Thyroid gland (tissue), 4 donors: ENCODE data around the gene WBP1L. TPM values are rescaled to one million over a fixed set of nuclear protein-coding genes. Genes with fewer than 3 reads are reported as not detected.

Experiments used
- DNase-seq, 2 donors: peaks; one replicate each; pipeline ENCODE4 v3.0.0-alpha.2; 2019
- H3K27ac ChIP-seq, 3 donors: fragments of 200-600 bp; sonication (generic); 1 replicate in 2 of 3; 2 replicates in 1 of 3; pipeline ENCODE4 v1.5.1; 2016 to 2019; ENCODE audit warnings: mild to moderate bottlenecking in 1 of 3, moderate library complexity in 1 of 3
- H3K27me3 ChIP-seq: fragments of 200-600 bp; sonication (generic); one replicate; pipeline ENCODE4 v1.5.1; 2019
- H3K36me3 ChIP-seq, 2 donors: fragments of 200-600 bp; sonication (generic); one replicate each; pipeline ENCODE4 v1.5.1; 2016 to 2019
- H3K4me1 ChIP-seq, 2 donors: fragments of 200-600 bp; sonication (generic); one replicate each; pipeline ENCODE4 v1.5.1; 2017 to 2019
- H3K4me3 ChIP-seq, 3 donors: fragments of 200-600 bp; sonication (generic); replicated peaks in 1 of 3; 1 replicate in 2 of 3; 2 replicates in 1 of 3; pipeline ENCODE4 v1.5.1; 2016; ENCODE audit warnings: mild to moderate bottlenecking in 1 of 3
- H3K9me3 ChIP-seq: fragments of 200-600 bp; sonication (generic); one replicate; pipeline ENCODE4 v1.5.1; 2017
- CTCF ChIP-seq, 6 experiments: fragments of 200-600 bp in 3 of 6; fragments of 450-650 bp in 3 of 6; sonication (generic) in 3 of 6; IDR thresholded peaks; one replicate each; pipeline ENCODE4 v1.5.1; 2016 to 2019; ENCODE audit warnings: antibody characterized with exemption in 6 of 6, mild to moderate bottlenecking in 2 of 6, inconsistent platforms in 1 of 6, moderate library complexity in 1 of 6
- POLR2A ChIP-seq, 2 donors: fragments of 450-650 bp; IDR thresholded peaks; one replicate each; pipeline ENCODE4 v1.6.1; 2017; ENCODE audit warnings: antibody characterized with exemption in 2 of 2, mild to moderate bottlenecking in 2 of 2, moderate library complexity in 1 of 2
- WGBS, 2 donors: methylation state at CpG; one replicate each; pipeline ENCODE4 v1.1.5; 2017; 5-methylcytosine and 5-hydroxymethylcytosine counted together
- intact Hi-C: fragments of 100-400 bp; cut with DNase I; formaldehyde crosslinking; loops from one replicate; pipeline ENCODE4 v1.15.1; 2023
- small RNA-seq: library from RNA; depleted of rRNA; stranded (forward); fragments of <200 nt; gene quantifications from one replicate; pipeline ENCODE3, GENCODE V24; 2016
- total RNA-seq, 4 donors: library from RNA; depleted of rRNA; stranded (reverse); fragments of >200 nt; gene quantifications; one replicate each; pipeline ENCODE4 v1.2.3, GENCODE V29; 2016

WBP1L gene
- total RNA-seq, 4 donors from 2014 or later: 194 to 384 (median 314) TPM

DNA sequence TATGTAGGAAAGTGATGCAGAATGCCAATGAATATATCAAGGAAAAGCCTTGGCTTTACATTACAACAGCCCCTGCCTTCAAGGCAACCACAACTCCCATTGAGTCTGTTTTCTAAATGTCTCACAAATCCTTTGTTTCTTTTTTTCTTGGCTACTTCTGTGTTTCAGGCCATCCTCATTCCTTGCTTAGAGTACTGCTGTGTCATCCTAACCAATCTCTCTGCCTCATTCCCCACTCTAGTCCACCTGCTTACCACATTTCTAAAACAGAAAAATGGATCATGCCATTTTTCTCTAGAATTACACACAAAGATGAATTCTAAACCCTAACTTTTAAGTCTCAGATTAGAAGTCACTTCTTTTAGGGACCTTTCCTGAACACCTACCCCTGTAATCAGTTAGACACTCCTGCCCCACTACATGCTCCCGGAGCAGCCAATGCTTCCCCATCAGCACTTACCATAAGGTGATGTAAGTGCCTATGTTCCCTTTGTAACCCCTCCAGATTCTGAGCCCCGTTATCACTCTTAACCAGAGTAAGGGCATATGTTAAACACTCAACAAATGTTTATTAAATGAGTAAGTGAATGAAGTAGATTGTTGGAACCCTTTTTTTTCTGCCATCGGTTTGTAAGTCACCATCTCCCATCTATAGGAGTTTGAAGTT, 113.1 kb downstream of the WBP1L start:
- 91 to 95% methylated on average over 3 of the region's 3 CpGs for WGBS, 2 donors
- Histone ChIP-seq H3K27ac (no peak overlapping the region), H3K27me3 (no peaks in the 10 kb centered on the region), H3K4me3 (no peak overlapping the region), H3K9me3 (no peaks in the 10 kb centered on the region), H3K4me1 (peaks cover 10 to 21% of the 10 kb centered on the region in 2 donors), H3K36me3 (peaks cover 0 to under 1% of the 10 kb centered on the region in 2 donors)
- TF ChIP-seq POLR2A (IDR thresholded peaks at IDR 0.05) (no peak), CTCF (IDR thresholded peaks at IDR 0.05) (no peak)
- intact Hi-C loops: no loop called here
- no peak for DNase-seq

DNA sequence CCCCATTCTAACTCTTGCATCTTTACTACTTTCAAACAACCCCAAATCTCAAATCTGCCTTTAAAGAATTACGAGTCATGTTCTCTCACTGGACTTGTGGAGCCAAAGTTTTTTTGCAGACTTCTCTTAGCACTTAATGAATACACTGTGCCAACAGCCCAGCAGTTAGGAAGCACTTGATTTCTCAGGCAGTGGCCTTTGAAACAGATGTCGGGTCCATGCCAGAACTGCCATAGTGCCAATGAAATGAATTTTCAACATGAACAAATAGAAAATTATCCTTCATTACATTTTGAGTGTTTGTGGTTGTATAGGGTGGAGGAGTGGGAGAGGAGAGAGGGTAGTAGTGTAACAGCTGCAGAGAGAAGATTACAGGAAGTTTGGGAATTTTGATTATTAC, 116.2 kb downstream of the WBP1L start:
- Histone ChIP-seq H3K27ac (peak overlapping the region in 1 of 3 donors; percentile 38), H3K4me3 (no peak overlapping the region), H3K9me3 (no peaks in the 10 kb centered on the region), H3K36me3 (peaks cover 0 to 16% of the 10 kb centered on the region in 2 donors), H3K27me3 (no peaks in the 10 kb centered on the region), H3K4me1 (peaks cover 10 to 15% of the 10 kb centered on the region in 2 donors)
- intact Hi-C loops: no loop called here
- DNase-seq: peak; percentile 57 to 67
- TF ChIP-seq CTCF (IDR thresholded peaks at IDR 0.05) (no peak), POLR2A (IDR thresholded peaks at IDR 0.05) (no peak)
- WGBS, 2 donors: 28 to 37% methylated on average over 2 of the region's 2 CpGs

DNA sequence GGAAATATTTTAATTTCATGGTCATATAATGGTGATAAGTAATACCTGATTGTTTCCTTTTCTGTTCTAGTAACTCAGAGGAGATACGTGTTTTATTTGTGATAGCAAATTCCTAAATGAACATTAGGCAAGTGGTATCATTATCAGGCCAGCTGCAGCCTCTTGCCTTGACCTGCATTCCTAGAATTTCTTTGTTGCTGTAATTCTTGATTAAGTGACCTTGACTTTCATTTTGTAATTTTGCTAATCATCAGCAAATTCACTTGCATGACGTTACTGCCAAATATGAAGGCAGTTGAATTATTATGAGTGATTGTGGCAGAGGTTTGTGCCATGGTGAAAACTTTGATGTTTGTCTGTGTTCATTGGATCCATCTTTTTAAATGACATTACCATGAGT, 119.9 kb downstream of the WBP1L start:
- Histone ChIP-seq H3K4me1 (peaks cover 4 to 10% of the 10 kb centered on the region in 2 donors), H3K36me3 (peaks cover 0 to 16% of the 10 kb centered on the region in 2 donors), H3K27me3 (no peaks in the 10 kb centered on the region), H3K9me3 (no peaks in the 10 kb centered on the region), H3K27ac (no peak overlapping the region), H3K4me3 (no peak overlapping the region)
- TF ChIP-seq POLR2A (IDR thresholded peaks at IDR 0.05): no peak
- TF ChIP-seq CTCF (IDR thresholded peaks at IDR 0.05): no peak
- WGBS, 2 donors: 80 to 83% methylated on average over 2 of the region's 2 CpGs
- no peak for DNase-seq
- intact Hi-C loops: no loop called here

DNA sequence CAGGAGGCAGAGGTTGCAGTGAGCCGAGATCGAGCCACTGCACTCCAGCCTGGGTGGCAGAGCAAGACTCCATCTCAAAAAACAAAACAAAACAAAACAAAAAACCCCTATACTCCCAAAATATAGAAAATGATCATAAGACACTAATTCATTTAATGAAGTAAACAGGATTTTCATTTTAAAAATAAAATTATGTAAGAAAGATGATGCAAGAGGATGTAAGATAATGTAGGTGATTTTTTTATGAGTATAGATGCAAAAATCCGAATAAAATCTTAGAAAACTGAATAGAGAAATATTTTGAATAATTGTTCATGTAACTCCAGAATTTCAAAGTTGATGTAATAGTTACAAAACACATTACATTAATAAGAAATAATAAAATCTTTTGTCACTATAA, 121.9 kb downstream of the WBP1L start:
- TF ChIP-seq POLR2A (IDR thresholded peaks at IDR 0.05): no peak
- TF ChIP-seq CTCF (IDR thresholded peaks at IDR 0.05): no peak
- 95 to 96% methylated on average over 3 of the region's 3 CpGs for WGBS, 2 donors
- Histone ChIP-seq H3K36me3 (peaks cover 0 to 16% of the 10 kb centered on the region in 2 donors), H3K27ac (no peak overlapping the region), H3K4me1 (peaks cover 6 to 11% of the 10 kb centered on the region in 2 donors), H3K27me3 (no peaks in the 10 kb centered on the region), H3K4me3 (no peak overlapping the region), H3K9me3 (no peaks in the 10 kb centered on the region)
- intact Hi-C loops: no loop called here
- DNase-seq: no peak

Small RNA genes lying within 50 kb of the gene (small RNA-seq; reads per million reads assigned to genes)
- not detected for gene RNU6-1231P

Other genes with a start within 250 kb of the WBP1L start
- 100 to 1,000 TPM in 3 of 4 donors, 10 to 100 TPM in 1; 94.1 to 111 (median 103) TPM for gene ACTR1A, start 241.2 kb upstream of the WBP1L start, total RNA-seq
- gene SUFU, start 240.0 kb upstream of the WBP1L start, total RNA-seq: 1 to 10 TPM; 2.3 to 5.4 (median 4.4) TPM
- gene TRIM8, start 99.5 kb upstream of the WBP1L start, total RNA-seq: 100 to 1,000 TPM; 138 to 187 (median 162) TPM
- 10 to 100 TPM in 2 of 4 donors, 1 to 10 TPM in 2; 6.6 to 13.4 (median 10.2) TPM for gene ARL3, start 29.6 kb upstream of the WBP1L start, total RNA-seq
- gene SFXN2, start 29.3 kb upstream of the WBP1L start, total RNA-seq: 10 to 100 TPM in 3 of 4 donors, 1 to 10 TPM in 1; 5.1 to 38.4 (median 20.9) TPM
- gene CYP17A1, start 93.5 kb downstream of the WBP1L start, total RNA-seq: 10 to 100 TPM in 3 of 4 donors, 1 to 10 TPM in 1; 4.0 to 29.1 (median 15.9) TPM
- 100 to 1,000 TPM in 2 of 4 donors, 10 to 100 TPM in 2; 77.4 to 134 (median 93.8) TPM for gene BORCS7, start 110.3 kb downstream of the WBP1L start, total RNA-seq
- gene AS3MT, start 125.5 kb downstream of the WBP1L start, total RNA-seq: 10 to 100 TPM in 2 of 4 donors, 1 to 10 TPM in 2; 9.8 to 19.2 (median 13.5) TPM
- 10 to 100 TPM; 15.2 to 19.2 (median 15.9) TPM for gene CNNM2, start 174.3 kb downstream of the WBP1L start, total RNA-seq